Activated CD8-positive, alpha-beta memory T cell treated with anti-CD3 and anti-CD28 coated beads for 4 hours (primary cell): ENCODE results near the gene AFDN.
"Not testable (repeated sequence)": the region's sequence is repeated elsewhere in the genome, so short reads cannot be mapped to it uniquely, and the experiment has no call there.

ENCODE experiments used
- DNase-seq, 2 donors: peaks; one replicate each; pipeline ENCODE4 v3.0.0-alpha.2; 2020; ENCODE audit warnings: low read depth in 2 of 2

The AFDN gene

DNA sequence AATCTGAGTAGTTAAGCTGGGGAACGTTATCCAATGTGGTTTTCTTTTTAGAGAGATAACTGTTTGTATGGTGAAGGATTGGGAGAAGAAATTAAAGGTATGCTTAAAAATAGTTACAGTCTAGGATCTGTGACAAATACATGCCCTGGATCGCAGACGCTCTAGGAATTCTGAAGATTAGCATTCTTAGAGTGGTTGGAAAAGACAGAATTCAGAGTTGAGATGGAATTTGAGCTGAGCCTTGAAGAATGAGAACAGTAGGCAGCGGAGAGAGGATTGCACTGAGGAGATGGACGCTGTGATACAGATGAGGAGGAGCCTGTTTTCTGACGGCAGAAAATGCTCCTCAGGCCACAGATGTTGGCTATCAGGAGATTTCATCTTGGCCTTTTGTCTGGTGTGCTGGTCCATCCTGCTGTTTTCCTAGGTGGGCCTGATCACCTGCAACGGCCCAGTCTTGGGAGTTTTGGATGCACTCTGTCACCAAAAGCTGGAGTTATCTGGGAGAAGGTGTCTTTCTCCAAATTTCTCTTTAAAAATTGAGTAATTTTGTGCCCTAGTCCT lies 122.5 kb downstream of the AFDN start:
- no peak for DNase-seq

DNA sequence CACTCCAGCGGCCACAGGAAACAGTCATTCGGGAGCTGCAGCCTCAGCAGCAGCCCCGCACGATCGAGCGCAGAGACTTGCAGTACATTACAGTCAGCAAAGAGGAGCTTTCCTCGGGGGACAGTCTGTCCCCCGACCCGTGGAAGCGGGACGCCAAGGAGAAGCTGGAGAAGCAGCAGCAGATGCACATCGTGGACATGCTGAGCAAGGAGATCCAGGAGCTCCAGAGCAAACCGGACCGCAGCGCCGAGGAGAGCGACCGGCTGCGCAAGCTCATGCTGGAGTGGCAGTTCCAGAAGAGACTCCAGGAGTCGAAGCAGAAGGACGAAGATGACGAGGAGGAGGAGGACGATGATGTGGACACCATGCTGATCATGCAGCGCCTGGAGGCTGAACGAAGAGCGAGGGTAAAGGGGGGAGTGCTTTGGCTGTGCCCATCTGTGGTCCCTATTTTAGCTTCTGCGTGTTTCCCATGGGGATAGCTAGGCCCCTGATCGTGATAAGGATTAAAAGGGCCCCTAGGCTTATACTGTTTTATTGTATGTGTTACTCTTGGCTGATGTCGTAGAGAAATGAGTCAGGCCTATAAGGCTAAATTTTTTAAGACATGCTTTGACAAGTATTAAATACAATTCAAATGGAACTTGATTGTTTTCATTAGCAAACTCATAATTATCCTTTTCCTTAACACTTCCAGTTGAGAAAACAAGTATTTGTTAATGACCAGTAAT lies 125.2 kb downstream of the AFDN start:
- no peak for DNase-seq

DNA sequence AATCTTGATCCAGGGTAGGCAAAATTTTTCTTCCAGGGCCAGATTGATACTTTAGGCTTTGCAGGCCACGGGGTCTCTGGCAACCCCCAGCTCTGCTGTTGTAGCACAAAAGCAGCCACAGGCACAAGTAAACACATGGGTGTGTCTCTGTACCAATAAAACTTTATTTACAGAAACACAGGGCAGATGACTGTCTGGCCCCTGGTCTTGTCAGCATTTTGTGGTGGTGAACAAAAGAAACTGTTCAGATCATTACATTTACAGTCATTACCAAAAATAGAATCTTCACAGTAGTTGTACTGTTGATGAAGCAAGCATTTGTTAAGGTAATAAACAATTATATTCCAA lies 125.8 kb downstream of the AFDN start:
- no peak for DNase-seq

DNA sequence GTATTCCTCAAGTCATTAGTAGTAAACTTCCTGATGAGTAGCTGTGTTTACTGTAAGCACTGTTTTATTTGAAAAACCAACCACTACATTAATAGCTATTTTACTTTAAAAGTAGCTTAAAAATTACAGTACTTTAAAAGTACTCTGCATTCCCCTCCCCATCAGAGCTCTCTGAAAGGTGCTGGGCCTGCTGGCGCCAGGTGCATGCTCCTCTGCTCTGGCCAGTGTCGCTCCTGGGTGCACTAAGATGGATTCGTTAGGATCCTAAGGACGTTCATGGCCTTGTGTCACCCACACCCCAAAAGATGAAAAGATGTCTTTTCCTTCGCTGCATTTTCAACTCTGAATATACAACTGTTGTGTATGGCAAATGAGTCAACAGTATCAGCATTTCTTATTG lies 126.8 kb downstream of the AFDN start:
- DNase-seq: no peak

DNA sequence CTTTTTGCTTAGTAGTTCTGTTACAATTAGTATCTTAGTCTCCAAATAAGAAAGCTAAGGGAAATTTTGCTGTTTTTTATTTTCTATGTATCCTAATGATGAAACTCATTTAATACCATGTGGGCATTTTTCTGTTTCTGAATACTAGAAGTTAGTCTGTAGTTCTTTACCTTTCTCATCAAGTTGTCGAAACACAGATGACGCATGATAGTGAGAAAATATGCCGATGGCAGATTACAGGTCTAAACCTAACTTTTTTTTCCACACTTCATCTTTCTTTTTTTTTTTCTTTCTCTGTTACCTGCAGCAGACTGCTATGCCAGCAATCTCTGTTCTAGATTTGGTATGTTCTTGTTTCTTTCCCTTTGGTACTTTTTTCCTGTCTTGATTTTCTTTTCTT lies 127.4 kb downstream of the AFDN start:
- no peak for DNase-seq

DNA sequence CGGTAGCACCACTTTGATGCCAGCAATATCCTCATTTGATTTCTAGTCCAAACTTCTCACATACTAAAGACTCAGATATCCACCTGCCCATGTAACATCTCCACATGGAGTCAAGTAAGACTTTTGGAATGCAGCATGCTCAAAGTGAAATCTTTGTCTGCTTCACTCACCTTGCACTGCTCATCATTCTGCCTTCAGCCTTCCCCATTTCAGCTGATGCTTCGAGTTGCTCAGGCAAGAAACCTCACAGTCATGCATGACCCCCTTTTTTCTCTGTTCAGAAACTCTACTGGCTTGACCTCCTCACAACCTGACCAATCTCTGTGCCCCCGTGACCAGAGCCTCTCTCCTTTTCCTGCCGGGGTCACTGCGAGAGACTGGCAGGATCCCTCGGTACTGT lies 129.8 kb downstream of the AFDN start:
- DNase-seq: no peak

DNA sequence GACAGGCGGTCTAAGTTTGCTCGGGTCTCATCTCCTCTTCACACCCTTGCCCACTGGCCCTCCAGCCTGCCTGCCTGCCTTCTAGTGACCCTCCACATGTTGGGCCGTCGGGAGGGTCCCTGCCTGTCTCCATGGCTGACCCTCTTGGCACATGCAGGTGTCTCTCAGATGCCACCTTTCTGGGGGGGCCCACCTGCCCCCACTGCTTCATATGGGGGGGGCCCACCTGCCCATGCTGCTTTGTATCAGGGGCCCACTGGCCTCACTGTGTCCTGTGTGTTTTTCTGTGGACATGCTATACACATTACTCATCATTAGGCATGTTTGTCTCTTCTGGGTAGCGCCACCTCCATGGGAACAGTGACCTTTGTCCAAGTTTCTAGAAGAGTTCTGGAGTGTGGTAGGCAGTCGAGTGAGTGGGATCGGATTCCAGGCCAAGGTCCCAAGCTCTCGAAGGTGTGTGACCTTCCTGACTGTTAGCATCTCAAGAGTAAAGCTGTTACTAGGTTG lies 130.3 kb downstream of the AFDN start:
- DNase-seq: no peak

DNA sequence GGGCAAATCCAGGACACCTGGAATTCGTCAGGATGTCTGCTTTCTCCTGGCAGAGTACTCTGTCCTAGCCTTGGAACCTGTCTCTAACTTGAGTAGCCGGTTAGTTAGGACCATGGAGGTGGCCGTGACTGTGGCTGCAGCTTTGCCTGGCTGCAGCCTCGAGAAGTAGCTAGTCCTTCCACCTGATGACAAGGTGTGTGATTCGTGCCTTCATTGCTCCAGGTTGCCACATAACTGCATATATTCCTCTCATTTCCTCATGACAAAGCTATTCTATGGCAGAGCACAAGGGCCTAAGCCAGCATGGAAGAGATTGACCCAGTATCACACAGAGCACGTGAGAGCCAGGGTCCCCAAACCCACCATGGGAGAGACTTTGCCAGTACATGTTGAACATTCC lies 130.9 kb downstream of the AFDN start:
- DNase-seq: no peak

DNA sequence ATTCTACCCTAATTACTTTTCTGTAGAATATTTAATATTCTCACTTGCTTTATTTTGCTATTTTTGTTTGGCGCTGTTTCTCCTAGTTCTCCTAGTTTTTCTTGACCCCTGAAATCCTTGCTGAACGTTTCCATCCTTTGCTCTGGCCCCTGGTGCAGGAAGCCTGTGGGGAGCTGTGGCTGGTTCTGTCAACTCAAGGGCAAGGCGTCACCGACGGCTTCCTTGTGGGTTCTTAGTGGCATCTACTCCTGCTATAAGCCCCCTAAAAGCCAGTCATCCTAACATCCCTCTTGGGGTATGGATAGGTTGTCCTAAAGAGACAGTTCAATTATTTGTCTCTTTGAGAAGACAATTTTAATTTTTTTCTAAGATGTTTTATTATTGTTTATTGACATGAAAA lies 133.9 kb downstream of the AFDN start:
- no peak for DNase-seq

DNA sequence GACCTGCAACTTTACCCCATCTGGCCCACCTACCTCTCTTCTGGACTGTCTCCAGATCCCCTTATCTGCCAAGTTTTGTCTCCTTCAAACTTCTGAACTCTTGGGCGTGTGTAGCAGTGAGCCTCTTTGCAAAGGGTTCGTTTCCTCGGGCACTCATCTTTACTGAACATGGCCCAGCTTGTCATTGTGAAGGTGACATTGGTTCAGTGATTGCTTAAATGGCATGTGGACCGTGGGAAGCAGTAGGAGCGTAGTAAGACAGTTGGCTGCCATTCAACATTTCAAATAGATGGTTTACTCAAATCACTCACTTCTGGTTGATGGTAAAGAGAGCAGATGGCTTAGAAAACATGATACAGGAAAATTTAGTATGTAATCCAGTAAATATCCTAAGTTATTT lies 136.0 kb downstream of the AFDN start:
- no peak for DNase-seq

DNA sequence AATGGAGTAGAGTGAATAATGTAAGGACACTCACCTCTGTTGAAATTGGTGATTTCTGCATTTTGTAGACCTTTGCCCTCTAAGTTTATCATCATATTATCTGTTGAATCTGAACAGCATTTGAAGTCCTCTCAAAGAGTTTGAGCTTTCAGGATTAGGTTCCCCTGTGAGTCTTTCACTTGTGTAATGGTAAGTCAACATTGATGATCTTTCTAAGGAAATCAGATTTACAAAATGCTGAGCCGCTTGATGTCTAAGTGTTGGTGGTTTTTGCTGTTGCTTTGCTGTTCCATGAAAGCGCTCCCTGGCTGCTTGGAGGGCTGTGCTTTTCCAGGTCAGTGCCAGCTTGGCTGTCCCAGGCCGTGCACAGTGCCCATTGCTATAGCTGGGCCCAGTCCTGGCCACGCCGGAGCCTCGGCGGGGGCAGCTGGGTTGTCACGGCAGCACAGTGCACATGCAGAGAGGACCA lies 136.9 kb downstream of the AFDN start:
- DNase-seq: no peak

DNA sequence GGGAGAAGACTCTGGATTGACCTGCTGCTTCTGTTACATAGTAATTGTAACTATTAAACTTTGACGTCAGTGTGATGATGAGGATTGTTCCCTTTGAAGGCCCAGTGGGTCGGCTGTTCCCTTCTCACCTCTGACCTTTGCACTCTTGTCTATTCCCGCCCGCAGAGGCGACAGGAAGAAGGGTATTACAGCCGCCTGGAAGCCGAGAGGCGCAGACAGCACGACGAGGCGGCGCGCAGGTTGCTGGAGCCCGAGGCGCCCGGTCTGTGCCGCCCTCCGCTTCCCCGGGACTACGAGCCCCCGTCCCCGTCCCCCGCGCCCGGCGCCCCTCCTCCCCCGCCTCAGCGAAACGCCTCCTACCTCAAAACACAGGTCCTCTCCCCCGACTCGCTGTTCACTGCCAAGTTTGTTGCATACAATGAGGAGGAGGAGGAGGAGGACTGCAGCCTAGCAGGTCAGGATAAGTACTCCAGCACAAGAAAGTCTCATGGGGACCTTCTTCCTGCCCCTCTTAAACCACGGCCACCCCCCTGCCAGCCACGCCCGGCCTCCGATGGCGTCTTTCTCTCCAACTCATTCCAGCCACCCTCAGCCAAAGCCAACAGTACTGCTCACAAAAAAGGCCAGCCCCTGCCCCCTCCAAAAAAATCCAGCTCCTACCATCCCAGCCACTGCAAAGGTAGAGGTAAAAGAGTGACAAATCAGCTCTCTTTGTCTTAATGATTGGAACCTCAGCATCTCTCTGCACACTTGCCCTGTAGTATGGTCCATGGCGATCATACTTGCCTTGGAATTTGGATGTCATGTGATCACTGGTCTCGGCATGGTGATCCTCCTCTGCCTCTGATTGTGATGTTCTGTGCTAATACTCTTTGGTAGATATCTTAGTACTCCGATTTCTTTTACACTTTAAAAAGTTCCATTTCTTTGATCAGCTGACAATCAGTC lies 139.2 kb downstream of the AFDN start:
- DNase-seq: no peak

DNA sequence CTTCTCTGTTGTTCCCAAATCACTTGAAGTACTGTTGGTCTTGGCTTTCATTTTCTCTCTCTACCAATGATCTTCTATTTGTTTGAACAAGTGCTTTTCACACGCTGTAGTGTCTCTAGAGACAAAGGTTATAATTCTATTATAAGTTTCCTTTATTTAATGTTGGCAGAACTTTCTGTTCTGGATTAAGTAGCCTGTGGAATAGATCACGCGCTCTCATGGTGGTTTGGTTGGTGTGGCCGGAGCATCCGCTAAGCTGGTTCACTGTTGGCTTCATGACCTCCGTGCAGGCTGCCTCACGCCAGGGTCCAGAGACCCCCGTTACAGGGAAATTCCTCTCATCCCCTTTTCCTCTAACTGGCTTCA lies 139.8 kb downstream of the AFDN start:
- no peak for DNase-seq

DNA sequence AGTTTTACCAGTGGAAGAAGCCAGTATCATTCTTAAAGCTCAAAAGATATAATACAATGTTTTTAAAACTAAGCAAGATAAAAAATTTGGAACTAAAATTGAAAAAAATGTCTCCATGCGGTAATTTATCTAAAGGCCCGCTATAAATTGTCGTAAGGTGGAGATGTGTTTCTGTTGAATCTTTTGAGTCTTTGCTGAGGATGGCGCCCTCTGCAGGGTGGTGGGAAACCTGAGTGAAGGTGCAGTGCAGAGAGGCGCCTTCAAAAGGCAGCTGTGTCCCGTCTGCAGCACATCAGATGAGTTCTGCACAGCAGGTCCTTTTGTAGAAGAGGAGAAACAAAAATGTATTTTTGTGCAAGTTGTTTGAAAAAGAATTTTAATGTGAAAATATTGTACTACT lies 141.4 kb downstream of the AFDN start:
- DNase-seq: no peak

DNA sequence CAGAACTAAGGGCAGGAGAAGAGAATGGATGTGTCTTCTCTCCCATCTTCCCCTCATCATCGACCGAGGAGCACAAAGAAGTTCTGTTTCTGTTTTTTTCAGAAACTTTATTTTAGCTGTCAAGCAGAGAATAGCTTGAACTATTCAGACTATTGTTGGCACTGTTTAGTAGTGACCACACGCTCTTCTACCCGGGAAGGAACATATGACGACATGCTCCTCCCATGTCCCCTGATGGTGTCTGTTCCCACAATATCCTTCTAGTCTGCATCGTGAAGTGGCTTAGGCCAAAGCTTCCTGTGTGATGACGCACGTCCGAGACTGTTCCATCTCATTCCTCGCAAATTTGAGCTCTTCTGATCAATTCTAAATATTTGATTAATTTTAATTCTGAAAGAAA lies 143.5 kb downstream of the AFDN start:
- DNase-seq: no peak

DNA sequence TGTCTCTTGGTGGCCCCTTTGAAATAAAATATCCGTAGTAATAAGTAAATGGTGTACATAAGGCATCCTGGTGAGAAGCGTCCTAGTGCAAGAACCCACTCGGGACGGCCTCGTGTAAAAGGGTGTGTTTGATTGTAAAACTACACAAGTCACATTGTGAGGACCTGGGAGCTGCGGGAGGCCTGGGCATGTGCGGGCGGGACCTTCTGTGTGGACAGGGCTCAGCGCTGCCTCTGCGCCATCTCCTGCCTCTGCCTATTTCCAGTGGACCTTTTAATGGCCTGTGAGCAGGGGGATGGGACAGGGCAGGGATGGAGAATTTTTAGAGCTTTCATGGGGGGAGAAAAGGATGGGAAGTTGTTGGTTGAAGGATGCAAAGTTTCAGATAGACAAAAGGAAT lies 145.5 kb downstream of the AFDN start:
- no peak for DNase-seq

DNA sequence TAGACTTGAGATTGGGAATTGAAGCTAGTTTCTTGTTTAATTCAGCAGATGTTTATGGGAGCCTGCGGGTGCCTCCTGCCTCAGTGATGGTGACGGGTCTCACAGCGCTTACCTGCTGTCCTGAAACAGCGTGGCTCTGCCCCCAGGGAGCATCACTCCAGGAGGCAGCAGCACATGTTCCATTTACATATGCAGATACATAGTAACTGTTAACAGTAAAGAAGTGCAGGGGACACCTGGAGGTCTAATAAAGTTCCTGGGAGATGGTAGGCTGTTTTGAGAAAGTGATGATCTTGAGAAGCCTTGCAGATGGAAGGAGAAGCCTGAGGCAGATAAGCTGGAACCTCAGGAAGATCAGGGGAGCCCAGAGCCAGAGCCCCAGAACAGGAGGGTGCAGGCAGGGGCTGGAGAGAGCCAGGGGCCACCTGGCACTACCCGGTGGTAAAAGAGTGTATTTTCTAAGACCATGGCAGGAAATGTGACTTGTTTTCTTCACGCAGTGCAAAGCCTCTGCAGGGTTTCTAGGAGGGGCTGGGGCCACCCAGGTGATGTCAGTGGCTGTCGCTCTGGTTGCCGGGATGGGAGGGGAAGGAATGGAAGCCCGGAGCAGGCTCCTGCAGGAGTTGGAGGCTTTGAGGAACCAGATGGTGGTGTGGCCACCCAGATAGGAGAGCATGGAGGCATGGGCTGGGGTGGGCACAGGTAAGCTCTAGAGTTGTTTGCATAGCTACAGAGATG lies 146.6 kb downstream of the AFDN start:
- no peak for DNase-seq

DNA sequence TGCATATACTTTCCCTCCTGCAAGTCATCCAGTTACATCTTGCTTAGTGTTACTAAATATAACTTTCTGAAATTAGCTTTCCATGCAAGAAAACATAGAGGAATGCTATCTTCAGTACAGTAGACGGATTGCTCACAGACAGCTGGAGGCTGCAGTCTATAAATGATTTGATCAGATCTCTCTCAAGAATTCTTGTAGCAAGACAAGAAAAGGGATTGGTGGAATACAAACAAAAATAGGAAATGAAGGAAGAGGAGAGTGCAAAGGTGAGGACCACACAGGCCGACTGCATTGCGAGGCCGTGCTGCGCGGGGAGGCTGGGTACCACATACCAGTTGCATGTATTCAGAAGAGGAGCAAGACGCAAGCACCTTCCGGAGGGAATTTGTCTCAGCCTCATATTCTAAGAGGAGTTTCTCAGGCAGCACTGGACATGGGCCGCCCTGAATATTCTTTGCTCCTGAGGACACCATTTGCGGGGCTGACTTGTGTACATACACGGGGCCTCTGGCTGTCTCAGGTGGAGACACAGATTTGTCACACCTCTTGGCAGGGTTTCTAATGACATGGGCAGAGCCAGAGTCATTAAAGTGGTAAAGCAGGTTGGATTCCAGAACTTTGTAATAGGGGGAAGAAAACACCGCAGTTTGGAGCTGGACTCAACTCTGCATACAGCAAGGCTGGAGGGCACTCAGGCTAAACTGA lies 148.1 kb downstream of the AFDN start:
- DNase-seq: no peak

DNA sequence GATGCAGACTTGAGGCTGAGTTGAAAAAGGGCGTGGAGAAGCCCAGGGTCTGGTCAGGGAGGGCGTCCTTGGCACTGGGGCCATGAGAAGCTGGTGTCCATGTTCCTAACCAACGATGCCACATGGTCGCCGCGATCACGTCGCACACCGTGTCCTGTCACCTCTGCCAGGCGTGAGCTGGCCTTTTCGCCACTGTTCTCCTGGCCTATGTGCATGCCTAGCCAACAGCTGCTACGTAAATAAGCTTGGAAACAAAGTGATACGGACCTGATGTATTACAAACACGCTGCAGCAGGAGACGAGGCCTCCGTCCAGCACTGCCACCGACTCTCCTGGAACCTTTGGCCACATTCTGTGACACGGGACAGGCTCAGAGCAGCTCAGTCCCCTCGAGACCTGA lies 148.7 kb downstream of the AFDN start:
- DNase-seq: no peak

DNA sequence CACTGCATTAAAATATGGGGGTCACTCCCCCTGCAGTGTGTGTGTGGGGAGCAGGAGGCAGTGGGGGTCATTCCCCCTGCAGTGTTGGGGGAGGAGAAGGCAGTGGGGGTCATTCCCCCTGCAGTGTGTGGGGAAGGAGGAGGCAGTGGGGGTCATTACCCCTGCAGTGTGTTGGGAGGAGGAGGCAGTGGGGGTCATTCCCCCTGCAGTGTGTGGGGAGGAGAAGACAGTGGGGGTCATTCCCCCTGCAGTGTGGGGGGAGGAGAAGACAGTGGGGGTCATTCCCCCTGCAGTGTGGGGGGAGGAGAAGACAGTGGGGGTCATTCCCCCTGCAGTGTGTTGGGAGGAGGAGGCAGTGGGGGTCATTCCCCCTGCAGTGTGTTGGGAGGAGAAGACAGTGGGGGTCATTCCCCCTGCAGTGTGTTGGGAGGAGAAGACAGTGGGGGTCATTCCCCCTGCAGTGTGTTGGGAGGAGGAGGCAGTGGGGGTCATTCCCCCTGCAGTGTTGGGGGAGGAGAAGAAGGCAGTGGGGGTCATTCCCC lies 149.5 kb downstream of the AFDN start:
- not testable (repeated sequence) for DNase-seq

DNA sequence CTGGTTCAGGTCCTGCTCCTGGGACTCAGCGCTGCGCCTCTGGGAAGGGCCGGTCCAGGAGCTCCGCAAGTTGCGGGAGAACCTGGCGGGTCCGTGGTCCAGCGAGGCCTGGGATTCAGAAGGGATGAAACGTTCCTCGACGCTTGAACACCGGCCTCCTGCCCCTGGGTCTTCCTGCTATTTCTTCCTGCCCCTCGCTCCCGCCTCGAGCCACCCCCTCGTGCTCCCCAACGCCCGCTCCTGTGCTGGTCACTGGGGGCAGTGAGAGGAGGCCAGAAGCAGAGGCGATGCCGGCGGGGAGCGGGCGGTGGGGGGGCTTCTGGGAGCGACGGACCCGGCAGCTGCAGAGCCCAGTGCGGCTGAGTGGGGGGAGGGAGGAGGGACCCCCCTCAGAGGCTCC lies 150.0 kb downstream of the AFDN start:
- DNase-seq: no peak
